ENCODE results near the gene ADCY4.
"Not testable (repeated sequence)": the region's sequence is repeated elsewhere in the genome, so short reads cannot be mapped to it uniquely, and the experiment has no call there.

Gene ADCY4

GRCh38 chr14:24338843-24339242, 4.0 kb upstream of the ADCY4 start:
- DNase-seq (ENCODE audit: low spot score): no peak

- DNase-seq (ENCODE audit: low spot score): no peak
These were observed 2.9 kb upstream of the ADCY4 start for GRCh38 chr14:24337824-24338175.

DNA sequence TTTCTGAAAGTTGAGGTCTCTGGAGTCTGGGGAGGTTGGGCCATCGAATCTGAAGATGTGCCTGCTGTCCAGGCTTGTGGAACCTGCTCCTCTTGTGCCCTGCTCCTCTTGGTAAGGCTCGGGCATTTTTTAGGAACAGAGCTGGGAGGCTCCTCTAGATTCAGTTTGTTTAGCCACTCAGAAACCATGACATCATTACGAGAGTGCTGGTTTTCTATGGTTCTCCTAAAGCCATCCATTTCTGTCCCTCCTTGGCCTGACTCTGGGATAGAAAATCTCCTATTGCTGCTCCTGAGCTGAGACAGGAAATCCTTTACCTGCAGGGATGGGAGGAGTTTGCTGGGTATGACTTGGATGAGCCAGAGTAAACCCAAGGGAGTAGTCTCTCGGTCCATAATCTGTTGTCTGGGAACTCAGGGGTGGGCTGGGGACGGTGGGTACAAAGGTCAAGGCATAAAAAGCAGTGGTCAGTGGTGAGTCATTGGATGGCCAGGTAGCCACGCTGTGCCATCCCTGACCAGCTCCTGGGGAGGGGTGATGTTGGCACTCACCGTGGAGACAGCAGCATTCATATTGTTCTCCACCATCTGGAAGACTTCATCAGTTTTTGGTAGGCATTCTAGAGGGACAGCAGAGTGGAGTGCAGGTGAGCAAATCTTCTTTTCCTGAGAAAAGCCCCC, 2.4 kb upstream of the ADCY4 start:
- no peak for DNase-seq (ENCODE audit: low spot score)

DNA sequence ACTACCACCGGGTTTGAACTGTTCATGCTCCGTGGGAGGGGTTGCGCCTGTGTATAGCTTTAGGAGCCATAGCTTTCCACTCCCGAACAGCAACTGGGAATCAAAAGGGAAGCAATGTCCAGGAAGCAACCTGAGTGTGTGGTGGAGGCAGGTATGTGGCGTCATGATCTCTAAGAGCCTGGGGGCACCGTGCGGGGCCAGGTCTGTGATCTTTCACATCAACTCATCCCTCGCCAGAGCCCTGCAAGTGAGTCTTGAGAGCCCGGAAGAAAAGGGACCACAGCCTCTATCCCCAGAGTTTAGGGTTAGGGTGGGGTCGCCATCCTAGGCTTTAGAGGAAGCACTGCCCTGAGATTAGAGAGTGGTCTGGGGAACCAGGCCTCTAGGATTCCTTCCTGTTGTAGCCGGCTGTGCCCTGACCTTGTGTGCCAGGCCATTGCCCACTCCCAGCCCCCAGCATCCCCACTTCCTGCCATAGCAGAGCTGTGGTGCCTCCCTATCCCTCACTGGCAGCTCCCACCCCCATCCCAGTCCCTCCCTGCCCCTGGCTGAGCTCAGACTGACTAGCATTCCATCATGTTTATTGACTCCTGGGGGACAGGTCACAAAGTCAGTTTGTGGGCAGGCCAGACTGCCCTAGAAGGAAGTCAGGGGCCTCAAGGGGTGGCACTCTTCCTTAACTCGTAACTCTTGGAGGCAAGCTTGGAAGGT, 745 bp upstream of the ADCY4 start:
- DNase-seq (ENCODE audit: low spot score): no peak

GRCh38 chr14:24332268-24332993, 2.4 kb downstream of the ADCY4 start:
- peak; percentile 64 for DNase-seq (ENCODE audit: low spot score)

GRCh38 chr14:24331731-24332267, 3.1 kb downstream of the ADCY4 start:
- no peak for DNase-seq (ENCODE audit: low spot score)

DNA sequence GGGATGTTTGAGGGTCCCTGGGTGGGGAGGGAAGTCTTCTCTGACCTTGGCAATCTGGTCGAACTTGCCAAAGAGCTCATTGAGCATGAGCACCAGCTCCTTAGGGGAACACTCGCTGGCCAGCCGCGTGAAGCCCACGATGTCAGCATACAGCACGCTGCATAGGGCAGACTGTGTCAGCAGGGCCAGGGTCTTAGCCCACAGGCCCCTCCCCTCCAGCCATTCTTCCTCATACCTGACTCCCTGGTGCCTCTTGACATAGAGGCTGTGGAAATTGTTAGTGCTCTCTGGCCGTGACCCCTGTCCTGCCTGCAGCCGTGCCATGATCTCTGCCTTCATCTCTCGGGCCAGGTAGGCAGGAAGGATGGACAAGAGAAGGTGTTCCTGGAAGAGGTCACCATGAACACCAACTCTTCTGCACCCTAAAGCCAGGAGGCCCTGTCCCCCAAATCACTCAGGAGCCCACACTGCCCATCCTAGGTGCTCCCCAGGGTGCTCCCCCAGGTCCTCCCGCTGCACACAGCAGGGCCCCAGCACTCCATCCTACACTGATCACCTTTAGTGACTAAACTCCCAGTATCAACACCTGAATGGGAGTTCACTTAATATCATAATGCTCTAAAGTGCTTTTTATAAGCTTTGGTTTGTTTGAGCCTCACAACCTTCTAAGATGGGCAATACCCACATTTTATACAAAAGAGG, 3.7 kb downstream of the ADCY4 start:
- no peak for DNase-seq (ENCODE audit: low spot score)

DNA sequence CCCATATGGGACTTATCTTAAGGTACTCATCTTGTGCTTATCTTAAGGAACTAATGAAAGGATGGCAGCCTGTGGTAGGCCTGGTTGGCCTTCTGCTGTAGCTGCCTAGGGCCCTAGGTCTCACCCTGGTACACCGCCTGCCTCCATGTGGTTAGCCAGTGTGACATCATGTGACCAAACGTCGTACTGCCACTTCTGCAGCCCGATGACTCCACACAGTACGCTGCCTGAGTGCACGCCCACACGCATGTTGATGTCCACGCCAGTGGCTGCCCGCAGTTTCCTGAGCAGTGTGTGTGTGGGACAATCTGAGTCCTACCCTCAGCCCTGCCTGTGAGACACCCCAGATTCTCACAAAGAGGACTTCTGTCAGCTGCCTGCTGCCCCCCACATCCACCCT, 5.1 kb downstream of the ADCY4 start:
- DNase-seq (ENCODE audit: low spot score): no peak

DNA sequence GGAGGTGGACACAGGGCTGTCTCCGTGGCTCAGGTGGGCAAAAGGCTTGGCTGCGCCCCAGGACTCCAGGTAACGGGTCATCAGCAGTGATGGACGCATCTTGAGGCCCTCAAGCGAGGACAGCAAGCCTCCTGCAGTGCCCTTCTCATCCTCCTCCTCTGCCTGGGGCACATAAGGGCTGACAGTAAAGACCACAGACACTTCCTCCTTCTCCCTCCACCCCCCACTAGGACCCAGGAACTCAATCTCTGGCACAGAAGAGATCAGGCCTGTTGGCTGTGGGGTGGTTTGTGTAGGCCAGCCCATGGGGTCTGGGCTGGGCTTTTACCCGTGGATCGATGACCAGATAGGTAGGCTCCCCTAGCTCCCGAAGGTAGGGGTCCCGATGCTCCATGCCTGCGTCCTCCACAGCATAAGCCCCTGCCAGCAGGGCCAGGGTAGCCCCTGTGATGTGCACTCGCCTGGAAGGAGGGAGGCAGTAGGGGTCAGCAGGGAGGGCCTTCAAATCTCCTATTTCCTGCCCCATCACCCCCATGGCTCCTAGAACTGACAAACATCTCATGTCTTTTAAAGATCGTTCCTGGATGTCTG, 5.7 kb downstream of the ADCY4 start:
- DNase-seq (ENCODE audit: low spot score): no peak

DNA sequence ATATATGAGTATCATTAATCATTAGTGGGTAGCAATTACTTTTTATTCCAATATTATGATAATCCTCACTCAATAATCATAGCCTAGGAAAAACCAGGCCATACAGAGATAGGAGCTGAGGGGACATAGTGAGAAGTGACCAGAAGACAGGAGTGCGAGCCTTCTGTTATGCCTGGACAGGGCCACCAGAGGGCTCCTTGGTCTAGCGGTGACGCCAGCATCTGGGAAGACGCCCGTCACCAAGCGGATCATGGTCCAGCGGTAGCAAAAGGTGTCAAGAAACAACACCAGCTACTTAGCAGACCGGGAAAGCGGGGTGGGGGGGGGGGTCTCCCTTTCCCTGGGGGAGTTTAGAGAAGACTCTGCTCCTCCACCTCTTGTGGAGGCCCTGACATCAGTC, 7.0 kb downstream of the ADCY4 start:
- DNase-seq (ENCODE audit: low spot score): not testable (repeated sequence)

DNA sequence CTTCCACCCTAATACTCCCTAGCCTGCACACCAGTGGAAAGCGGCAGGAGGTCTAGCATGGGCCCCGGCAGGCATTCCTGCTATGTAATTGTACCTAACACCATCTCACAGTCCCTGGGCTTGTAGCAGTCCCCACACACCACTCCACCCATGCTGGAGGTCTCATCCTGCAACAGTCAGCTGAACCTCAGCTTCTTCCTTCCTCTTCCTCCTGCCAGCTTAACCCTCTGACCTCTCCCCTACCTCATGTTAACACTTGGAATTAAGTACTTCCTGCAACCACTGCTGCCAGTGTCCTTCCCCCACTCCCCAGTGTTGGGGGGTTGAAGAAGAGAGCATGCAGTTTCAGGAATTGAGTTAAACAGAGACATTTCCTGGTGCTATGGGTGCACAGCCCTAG, 7.6 kb downstream of the ADCY4 start:
- no peak for DNase-seq (ENCODE audit: low spot score)

DNA sequence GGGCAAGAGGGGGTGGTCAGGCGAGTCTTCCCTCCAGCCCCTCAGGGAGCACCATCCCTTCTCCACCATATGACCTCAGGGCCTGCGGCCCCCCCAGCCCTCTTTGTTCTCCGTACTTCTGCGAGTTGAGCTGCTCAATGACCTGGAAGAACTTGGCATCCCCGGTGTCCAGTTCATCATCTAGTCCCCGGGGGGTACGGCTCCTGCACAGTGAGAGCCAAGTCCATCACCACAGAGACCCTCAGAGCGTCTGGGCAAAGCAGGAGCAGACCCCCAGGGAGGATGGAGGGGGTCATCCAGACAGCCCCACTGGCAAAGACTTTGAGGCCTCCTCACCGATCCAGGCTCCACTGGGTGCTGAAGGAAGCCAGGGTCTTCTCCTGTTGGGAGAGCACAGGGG, 8.9 kb downstream of the ADCY4 start:
- DNase-seq (ENCODE audit: low spot score): no peak

GRCh38 chr14:24325041-24325530, 9.8 kb downstream of the ADCY4 start:
- DNase-seq (ENCODE audit: low spot score): no peak

- DNase-seq (ENCODE audit: low spot score): no peak
These were observed 10.8 kb downstream of the ADCY4 start for GRCh38 chr14:24324024-24324423.

- DNase-seq (ENCODE audit: low spot score): no peak
These were observed 11.5 kb downstream of the ADCY4 start for GRCh38 chr14:24323341-24323740.

- DNase-seq (ENCODE audit: low spot score): no peak
These were observed 12.2 kb downstream of the ADCY4 start for GRCh38 chr14:24322672-24323071.

DNA sequence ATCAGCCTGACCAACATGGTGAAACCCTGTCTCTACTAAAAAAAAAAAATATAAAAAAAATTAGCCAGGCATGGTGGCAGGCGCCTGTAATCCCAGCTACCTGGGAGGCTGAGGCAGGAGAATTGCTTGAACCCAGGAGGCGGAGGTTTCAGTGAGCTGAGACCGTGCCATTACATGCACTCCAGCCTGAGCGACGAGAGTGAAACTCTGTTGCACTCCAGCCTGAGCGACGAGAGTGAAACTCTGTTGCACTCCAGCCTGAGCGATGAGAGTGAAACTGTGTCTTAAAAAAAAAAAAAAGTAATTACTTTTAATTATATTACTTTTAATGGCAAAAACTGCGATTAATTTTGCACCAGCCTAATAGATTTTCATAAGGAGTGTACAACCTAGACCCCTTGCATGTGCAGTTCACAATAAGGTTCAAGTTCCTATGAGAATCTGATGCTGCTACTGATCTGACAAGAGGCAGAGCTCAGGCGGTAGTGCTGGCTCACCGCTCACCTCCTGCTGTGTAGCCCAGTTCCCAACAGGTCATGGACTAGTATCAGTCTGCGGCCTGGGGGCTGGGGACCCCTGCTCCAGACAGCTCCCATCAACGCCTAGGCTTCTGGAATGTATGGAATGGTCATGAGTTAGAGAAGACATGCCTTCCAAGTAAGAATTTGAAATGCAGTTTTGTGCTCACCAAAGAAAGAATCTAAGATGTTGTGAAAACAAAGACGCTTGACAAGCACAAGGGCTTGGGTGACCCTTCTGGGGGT, 13.5 kb downstream of the ADCY4 start:
- no peak for DNase-seq (ENCODE audit: low spot score)

GRCh38 chr14:24317141-24317928, 17.5 kb downstream of the ADCY4 start:
- DNase-seq (ENCODE audit: low spot score): no peak

GRCh38 chr14:24316597-24316950, 18.3 kb downstream of the ADCY4 start:
- no peak for DNase-seq (ENCODE audit: low spot score)

Data from hematopoietic multipotent progenitor cell treated with erythropoietin and hydrocortisone succinate and interleukin-3 and kit ligand, for 17 days (in vitro differentiated cells).